PFSK-1 (cell line): ENCODE measurements around the gene ACTN1.

ENCODE experiments used
- FOXP2 ChIP-seq: optimal IDR thresholded peaks from 2 replicates; pipeline ENCODE3; 2011; ENCODE audit warnings: borderline replicate concordance, control low read depth, inconsistent platforms; ENCODE audit not compliant: insufficient read depth; ENCODE audit errors: extremely low read length, extremely low read depth
- POLR2AphosphoS5 ChIP-seq: IDR thresholded peaks from 2 replicates; pipeline ENCODE4 v1.6.1; 2012; ENCODE audit warnings: low read depth, mild to moderate bottlenecking, control low read depth, low read length, moderate library complexity
- REST ChIP-seq, 2 experiments: IDR thresholded peaks; 2 replicates each; pipeline versions ENCODE4 v1.6.1 to v1.8.0; 2011 to 2012; ENCODE audit warnings: low read depth in 2 of 2, low read length in 2 of 2, control low read depth in 1 of 2, inconsistent platforms in 1 of 2, mild to moderate bottlenecking in 1 of 2, moderate library complexity in 1 of 2; ENCODE audit not compliant: insufficient read depth in 1 of 2
- SIN3A ChIP-seq: IDR thresholded peaks from 2 replicates; pipeline ENCODE4 v1.6.1; 2012; ENCODE audit warnings: mild to moderate bottlenecking, low read length, moderate library complexity, borderline replicate concordance; ENCODE audit not compliant: insufficient read depth
- TAF1 ChIP-seq: IDR thresholded peaks from 2 replicates; pipeline ENCODE4 v1.6.1; 2012; ENCODE audit warnings: low read length, control low read depth, borderline replicate concordance; ENCODE audit not compliant: insufficient read depth

The ACTN1 gene

DNA sequence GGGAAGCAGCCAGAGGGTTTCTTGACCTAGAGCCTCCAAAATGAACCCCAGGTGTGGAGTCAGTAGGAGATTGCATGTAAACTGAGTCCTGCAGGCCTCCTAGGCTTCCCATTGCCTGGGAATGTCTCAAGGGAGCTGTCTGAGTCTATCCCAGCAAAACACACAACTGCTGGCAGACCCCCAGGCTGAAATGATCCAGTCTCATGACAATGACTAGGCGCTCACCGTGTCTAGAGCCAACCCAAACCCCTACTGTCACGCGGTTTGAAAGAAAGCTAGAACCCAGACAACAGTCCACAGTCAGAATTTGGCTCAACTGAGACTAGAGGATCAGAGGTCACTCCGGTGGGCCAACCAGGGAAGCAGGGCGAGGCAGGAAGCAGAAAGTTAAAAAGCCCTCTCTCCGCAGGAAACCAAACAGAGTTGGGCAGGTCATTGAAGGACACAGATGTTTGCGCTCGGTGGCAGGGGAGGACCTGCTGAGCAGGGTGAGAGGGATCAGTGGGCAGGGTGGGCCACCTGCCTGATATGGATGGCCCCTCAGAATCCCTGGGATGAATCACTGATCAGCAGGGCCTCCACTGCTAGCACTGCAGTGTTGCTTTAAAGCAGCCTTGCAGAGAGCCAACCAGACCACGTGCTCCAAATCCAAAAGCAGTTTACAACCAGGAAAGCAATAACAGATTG, 23.8 kb downstream of the ACTN1 start:
- TF ChIP-seq TAF1 (no peak), SIN3A (no peak), REST (IDR thresholded peaks at IDR 0.05; ENCODE audit: insufficient read depth in 1 of 2, low read depth in 2 of 2, low read length in 2 of 2) (no peak), POLR2AphosphoS5 (no peak), FOXP2 (no peak)

DNA sequence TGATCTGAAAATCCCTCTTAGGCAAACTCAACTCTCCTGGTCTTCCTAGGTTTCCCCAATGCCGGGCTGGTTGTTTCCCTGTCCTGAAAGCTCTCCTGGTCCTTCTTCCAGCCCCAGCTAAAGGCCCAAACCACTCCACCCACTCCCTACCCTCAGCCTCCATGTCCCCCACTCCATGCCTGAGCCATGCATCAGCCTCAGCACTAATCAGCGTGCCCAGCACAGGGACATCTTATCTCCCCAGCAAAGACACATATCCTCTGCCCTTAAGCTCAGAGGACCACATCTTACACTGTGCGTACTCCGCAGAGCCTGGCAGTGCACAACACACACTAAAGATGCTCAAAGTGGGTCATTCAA, 25.9 kb downstream of the ACTN1 start:
- no peak for TF ChIP-seq SIN3A
- no peak for TF ChIP-seq REST (IDR thresholded peaks at IDR 0.05; ENCODE audit: insufficient read depth in 1 of 2, low read depth in 2 of 2, low read length in 2 of 2)
- TF ChIP-seq TAF1: no peak
- TF ChIP-seq FOXP2: no peak
- no peak for TF ChIP-seq POLR2AphosphoS5

GRCh38 chr14:68952531-68953195, 26.4 kb downstream of the ACTN1 start:
- TF ChIP-seq FOXP2 (no peak), POLR2AphosphoS5 (no peak), SIN3A (no peak), REST (IDR thresholded peaks at IDR 0.05; ENCODE audit: insufficient read depth in 1 of 2, low read depth in 2 of 2, low read length in 2 of 2) (no peak), TAF1 (no peak)

- TF ChIP-seq POLR2AphosphoS5 (no peak), SIN3A (no peak)
Observed at GRCh38 chr14:68951800-68952530, 27.1 kb downstream of the ACTN1 start.

DNA sequence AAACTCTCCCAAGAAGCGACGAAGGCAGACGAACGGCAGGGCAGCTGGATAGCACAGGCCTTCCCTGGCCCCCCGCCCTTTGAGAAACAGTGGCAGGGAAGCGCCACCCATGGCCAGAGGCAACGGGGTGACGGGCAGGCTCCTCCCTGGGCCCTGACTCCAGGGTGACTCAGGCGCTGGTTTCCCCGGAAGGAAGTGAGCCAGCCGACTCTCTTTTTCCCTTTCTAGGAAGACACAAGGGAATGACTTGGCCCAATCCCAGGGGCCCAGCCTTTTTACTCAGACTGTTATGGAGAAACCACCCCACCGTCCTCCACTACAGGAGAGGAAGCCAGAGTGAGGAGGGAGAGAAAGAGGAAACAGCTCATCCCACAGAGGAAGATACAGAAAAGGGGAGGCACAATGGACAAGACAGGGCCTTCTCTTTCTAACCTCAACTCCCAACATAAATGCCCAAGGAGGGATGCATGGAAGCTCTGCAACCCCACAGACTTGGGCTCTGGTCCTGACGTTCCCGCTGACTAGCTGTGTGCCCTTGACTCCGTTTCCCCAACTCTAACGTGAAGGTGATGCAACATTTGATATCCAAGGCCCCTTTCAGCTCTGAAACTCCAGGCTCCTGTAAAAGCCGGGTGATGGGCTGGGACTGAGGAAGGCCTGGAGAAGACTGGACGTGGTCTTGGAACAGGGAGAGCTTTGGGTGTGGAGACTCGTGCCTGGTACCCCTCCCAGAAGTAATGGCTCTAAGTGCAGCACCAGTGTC, 27.9 kb downstream of the ACTN1 start:
- TF ChIP-seq REST (IDR thresholded peaks at IDR 0.05; ENCODE audit: insufficient read depth in 1 of 2, low read depth in 2 of 2, low read length in 2 of 2): no peak
- TF ChIP-seq POLR2AphosphoS5: no peak
- TF ChIP-seq FOXP2: no peak
- TF ChIP-seq SIN3A: no peak
- TF ChIP-seq TAF1: no peak
